Measurements from ENCODE around the gene SDK2.

Gene SDK2

GRCh38 chr17:73453090-73453489, 191.2 kb downstream of the SDK2 start:
- no peak for TF ChIP-seq SIN3A (IDR thresholded peaks at IDR 0.05; ENCODE audit: borderline replicate concordance, insufficient read depth, low read length)
- no peak for TF ChIP-seq POLR2AphosphoS5 (IDR thresholded peaks at IDR 0.05; ENCODE audit: low read depth, low read length)
- TF ChIP-seq TAF1 (IDR thresholded peaks at IDR 0.05; ENCODE audit: borderline replicate concordance, insufficient read depth, low read length): no peak
- TF ChIP-seq, protein P1, sequence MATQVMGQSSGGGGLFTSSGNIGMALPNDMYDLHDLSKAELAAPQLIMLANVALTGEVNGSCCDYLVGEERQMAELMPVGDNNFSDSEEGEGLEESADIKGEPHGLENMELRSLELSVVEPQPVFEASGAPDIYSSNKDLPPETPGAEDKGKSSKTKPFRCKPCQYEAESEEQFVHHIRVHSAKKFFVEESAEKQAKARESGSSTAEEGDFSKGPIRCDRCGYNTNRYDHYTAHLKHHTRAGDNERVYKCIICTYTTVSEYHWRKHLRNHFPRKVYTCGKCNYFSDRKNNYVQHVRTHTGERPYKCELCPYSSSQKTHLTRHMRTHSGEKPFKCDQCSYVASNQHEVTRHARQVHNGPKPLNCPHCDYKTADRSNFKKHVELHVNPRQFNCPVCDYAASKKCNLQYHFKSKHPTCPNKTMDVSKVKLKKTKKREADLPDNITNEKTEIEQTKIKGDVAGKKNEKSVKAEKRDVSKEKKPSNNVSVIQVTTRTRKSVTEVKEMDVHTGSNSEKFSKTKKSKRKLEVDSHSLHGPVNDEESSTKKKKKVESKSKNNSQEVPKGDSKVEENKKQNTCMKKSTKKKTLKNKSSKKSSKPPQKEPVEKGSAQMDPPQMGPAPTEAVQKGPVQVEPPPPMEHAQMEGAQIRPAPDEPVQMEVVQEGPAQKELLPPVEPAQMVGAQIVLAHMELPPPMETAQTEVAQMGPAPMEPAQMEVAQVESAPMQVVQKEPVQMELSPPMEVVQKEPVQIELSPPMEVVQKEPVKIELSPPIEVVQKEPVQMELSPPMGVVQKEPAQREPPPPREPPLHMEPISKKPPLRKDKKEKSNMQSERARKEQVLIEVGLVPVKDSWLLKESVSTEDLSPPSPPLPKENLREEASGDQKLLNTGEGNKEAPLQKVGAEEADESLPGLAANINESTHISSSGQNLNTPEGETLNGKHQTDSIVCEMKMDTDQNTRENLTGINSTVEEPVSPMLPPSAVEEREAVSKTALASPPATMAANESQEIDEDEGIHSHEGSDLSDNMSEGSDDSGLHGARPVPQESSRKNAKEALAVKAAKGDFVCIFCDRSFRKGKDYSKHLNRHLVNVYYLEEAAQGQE (IDR thresholded peaks at IDR 0.05; ENCODE audit: insufficient read depth in 1 of 2, low read depth in 2 of 2, low read length in 2 of 2): no peak
- TF ChIP-seq FOXP2 (optimal IDR thresholded peaks at IDR 0.05; ENCODE audit: borderline replicate concordance, extremely low read depth, extremely low read length, insufficient read depth): no peak

DNA sequence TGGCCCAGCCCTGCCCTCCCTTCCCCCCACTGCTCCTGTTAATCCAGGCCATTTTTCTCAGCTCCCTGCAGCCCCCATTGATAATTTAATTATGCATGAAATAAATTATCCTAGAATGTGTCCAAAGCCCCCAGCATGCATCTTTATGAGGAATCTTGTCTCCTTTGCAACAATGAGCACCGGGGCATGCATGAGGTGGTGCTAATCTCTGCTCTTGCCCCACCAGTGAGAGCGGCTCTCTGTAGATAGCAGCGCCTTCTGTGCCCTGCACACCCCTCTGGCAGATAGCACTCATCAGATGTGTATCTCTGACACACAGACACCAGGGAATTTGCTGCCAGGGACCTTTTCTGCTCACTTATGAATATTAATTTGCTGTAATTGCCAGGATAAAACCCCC, 192.2 kb downstream of the SDK2 start:
- no peak for TF ChIP-seq SIN3A (IDR thresholded peaks at IDR 0.05; ENCODE audit: borderline replicate concordance, insufficient read depth, low read length)
- TF ChIP-seq POLR2AphosphoS5 (IDR thresholded peaks at IDR 0.05; ENCODE audit: low read depth, low read length): no peak
- TF ChIP-seq FOXP2 (optimal IDR thresholded peaks at IDR 0.05; ENCODE audit: borderline replicate concordance, extremely low read depth, extremely low read length, insufficient read depth): no peak
- no peak for TF ChIP-seq TAF1 (IDR thresholded peaks at IDR 0.05; ENCODE audit: borderline replicate concordance, insufficient read depth, low read length)
- TF ChIP-seq, protein P1 (IDR thresholded peaks at IDR 0.05; ENCODE audit: insufficient read depth in 1 of 2, low read depth in 2 of 2, low read length in 2 of 2): no peak

DNA sequence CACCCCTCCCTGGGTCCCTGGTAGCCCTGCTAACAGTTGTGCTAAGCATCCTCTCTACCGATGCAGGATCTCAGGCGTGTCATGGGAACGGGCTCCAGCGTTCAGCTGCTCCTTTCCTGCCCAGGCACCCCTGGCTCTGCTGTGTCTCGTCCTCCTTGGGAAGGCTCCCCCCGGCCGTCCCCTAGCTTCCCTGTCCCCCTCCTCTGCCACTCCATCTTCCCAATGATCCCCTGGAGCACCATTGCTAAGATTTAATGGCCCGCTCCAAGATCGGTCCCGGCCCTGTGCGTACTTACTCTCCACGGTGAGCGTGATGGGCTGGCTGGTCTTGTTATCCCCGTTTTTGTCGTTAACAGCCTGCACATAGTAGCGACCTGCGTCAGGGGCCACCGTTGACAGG, 196.9 kb downstream of the SDK2 start:
- no peak for TF ChIP-seq SIN3A (IDR thresholded peaks at IDR 0.05; ENCODE audit: borderline replicate concordance, insufficient read depth, low read length)
- TF ChIP-seq TAF1 (IDR thresholded peaks at IDR 0.05; ENCODE audit: borderline replicate concordance, insufficient read depth, low read length): no peak
- TF ChIP-seq, protein P1 (IDR thresholded peaks at IDR 0.05; ENCODE audit: insufficient read depth in 1 of 2, low read depth in 2 of 2, low read length in 2 of 2): no peak
- no peak for TF ChIP-seq POLR2AphosphoS5 (IDR thresholded peaks at IDR 0.05; ENCODE audit: low read depth, low read length)
- no peak for TF ChIP-seq FOXP2 (optimal IDR thresholded peaks at IDR 0.05; ENCODE audit: borderline replicate concordance, extremely low read depth, extremely low read length, insufficient read depth)

- TF ChIP-seq TAF1 (IDR thresholded peaks at IDR 0.05; ENCODE audit: borderline replicate concordance, insufficient read depth, low read length) (no peak), SIN3A (IDR thresholded peaks at IDR 0.05; ENCODE audit: borderline replicate concordance, insufficient read depth, low read length) (no peak), FOXP2 (optimal IDR thresholded peaks at IDR 0.05; ENCODE audit: borderline replicate concordance, extremely low read depth, extremely low read length, insufficient read depth) (no peak), POLR2AphosphoS5 (IDR thresholded peaks at IDR 0.05; ENCODE audit: low read depth, low read length) (no peak)
- TF ChIP-seq, protein P1 (IDR thresholded peaks at IDR 0.05; ENCODE audit: insufficient read depth in 1 of 2, low read depth in 2 of 2, low read length in 2 of 2): no peak
These were observed 197.6 kb downstream of the SDK2 start for GRCh38 chr17:73446617-73447016.

- no peak for TF ChIP-seq POLR2AphosphoS5 (IDR thresholded peaks at IDR 0.05; ENCODE audit: low read depth, low read length)
- TF ChIP-seq SIN3A (IDR thresholded peaks at IDR 0.05; ENCODE audit: borderline replicate concordance, insufficient read depth, low read length): no peak
- TF ChIP-seq TAF1 (IDR thresholded peaks at IDR 0.05; ENCODE audit: borderline replicate concordance, insufficient read depth, low read length): no peak
- TF ChIP-seq, protein P1 (IDR thresholded peaks at IDR 0.05; ENCODE audit: insufficient read depth in 1 of 2, low read depth in 2 of 2, low read length in 2 of 2): no peak
- no peak for TF ChIP-seq FOXP2 (optimal IDR thresholded peaks at IDR 0.05; ENCODE audit: borderline replicate concordance, extremely low read depth, extremely low read length, insufficient read depth)
These were observed 198.8 kb downstream of the SDK2 start for GRCh38 chr17:73445466-73445865.
